C4-2B (cell line): Measurements from ENCODE around the gene DRD4.
"Not testable (repeated sequence)": the region's sequence is repeated elsewhere in the genome, so short reads cannot be mapped to it uniquely, and the experiment has no call there.

ENCODE experiments used
- CTCF ChIP-seq: fragments of 450-650 bp; conservative IDR thresholded peaks from 2 replicates; pipeline ENCODE4 v1.5.1; 2017; ENCODE audit warnings: mild to moderate bottlenecking
- ZFX ChIP-seq: fragments of 450-650 bp; IDR thresholded peaks from 2 replicates; pipeline ENCODE4 v1.6.1; 2017

- not testable (repeated sequence) for TF ChIP-seq CTCF, ZFX
Measured at GRCh38 chr11:690244-690643, 53.2 kb downstream of the DRD4 start.
